ENCODE results near the gene NDE1. TPM values are rescaled to one million over a fixed set of nuclear protein-coding genes. Genes with fewer than 3 reads are reported as not detected.

NDE1 gene
- total and polyA plus RNA-seq, 2 of the 4 experiments (the other 2 are of a cell fraction) = 22.7 to 29.2 TPM

- Histone ChIP-seq H2AFZ (replicated peaks; ENCODE audit: low read length, poor library complexity) (no peak overlapping the region), H4K91ac (ENCODE audit: insufficient read depth, low read depth, low read length) (no peak overlapping the region), H2AK9ac (replicated peaks; ENCODE audit: low read depth, low read length, poor library complexity) (no peak overlapping the region), H3K23ac (ENCODE audit: low read depth, low read length) (no peak overlapping the region), H3K4ac (ENCODE audit: low read depth, low read length) (no peak overlapping the region), H2AK5ac (ENCODE audit: low read depth, low read length) (no peak overlapping the region), H3K18ac (ENCODE audit: low read depth, low read length) (no peak overlapping the region), H3K4me1 (ENCODE audit: control insufficient read depth, insufficient read depth, low read length) (peaks cover 5% of the 10 kb centered on the region), H2BK15ac (ENCODE audit: low read depth, low read length) (no peak overlapping the region), H2BK5ac (ENCODE audit: low read depth, low read length, poor library complexity, severe bottlenecking) (peak overlapping the region; percentile 98), H3K4me2 (ENCODE audit: low read depth, low read length) (no peak overlapping the region), H3K56ac (ENCODE audit: extremely low read depth, insufficient read depth, low read length) (no peak overlapping the region), H2BK20ac (ENCODE audit: low read depth, low read length) (no peak overlapping the region), H4K8ac (ENCODE audit: low read depth in 2 of 2, low read length in 2 of 2) (no peak overlapping the region), H3K4me3 (ENCODE audit: insufficient read depth, low read depth, low read length) (no peak overlapping the region), H3K79me1 (ENCODE audit: low read depth in 1 of 2, low read length in 2 of 2) (peaks cover 11 to 26% of the 10 kb centered on the region in 2 experiments), H3K9me1 (ENCODE audit: insufficient read depth, low read length) (no peaks in the 10 kb centered on the region), H3K9ac (ENCODE audit: low read depth, low read length) (peak overlapping the region; percentile 13; the same call in 1 of the 2 replicates), H3K27me3 (ENCODE audit: control insufficient read depth, insufficient read depth, low read length) (no peaks in the 10 kb centered on the region), H3K9me3 (ENCODE audit: control insufficient read depth, insufficient read depth, low read length) (no peaks in the 10 kb centered on the region), H3K27ac (ENCODE audit: insufficient read depth, low read length) (no peak overlapping the region), H3K36me3 (ENCODE audit: control insufficient read depth, insufficient read depth, low read length) (no peaks in the 10 kb centered on the region), H4K5ac (ENCODE audit: low read depth, low read length) (no peak overlapping the region), H2BK120ac (ENCODE audit: low read depth, low read length) (no peak overlapping the region), H4K20me1 (ENCODE audit: insufficient read depth, low read length) (no peaks in the 10 kb centered on the region; the same call in 1 of the 2 replicates), H3K14ac (replicated peaks; ENCODE audit: low read depth, low read length) (no peak overlapping the region)
- CTCF ChIA-PET = interaction anchor here (0.6 to 1.5 kb wide), 8 partner anchors 9 to 398 kb away, joined by 3 to 5 read pairs (median 4); no protein-coding TSS in a partner anchor
- no CpG with 5 or more reads among the region's 9 CpGs for WGBS, 2 experiments (ENCODE audit: extremely low coverage in 2 of 2, insufficient read length in 1 of 2)
- no peak for DNase-seq
- ATAC-seq (ENCODE audit: low read depth) = no peak
- POLR2A ChIA-PET (ENCODE audit: unreplicated experiment) = no interaction called here
- in situ Hi-C loops (cut with MboI; ENCODE audit: low sequenced_read_pairs) (loop anchor here (5.0 kb wide), 1 partner anchor 48 kb away; no protein-coding TSS in a partner anchor), intact Hi-C loops (cut with micrococcal nuclease) (no loop called here), dilution Hi-C loops (cut with HindIII; ENCODE audit: low sequenced_read_pairs, unreplicated experiment) (no loop called here)
- TF ChIP-seq CTCF (conservative IDR thresholded peaks at IDR 0.05; ENCODE audit: low read depth, low read length) (no peak), CHD1 (IDR thresholded peaks at IDR 0.05; ENCODE audit: low read depth, low read length) (no peak), CEBPB (IDR thresholded peaks at IDR 0.05; ENCODE audit: low read depth, low read length) (no peak), RFX5 (IDR thresholded peaks at IDR 0.05; ENCODE audit: low read depth, low read length) (no peak), USF2 (IDR thresholded peaks at IDR 0.05; ENCODE audit: low read depth, low read length) (no peak), SMC3 (IDR thresholded peaks at IDR 0.05; ENCODE audit: low read depth, low read length) (no peak), MXI1 (IDR thresholded peaks at IDR 0.05; ENCODE audit: borderline replicate concordance, low read depth, low read length) (no peak), NFE2L2 (IDR thresholded peaks at IDR 0.05; ENCODE audit: low read depth, low read length) (no peak), POLR2A (IDR thresholded peaks at IDR 0.05; ENCODE audit: low read depth, low read length) (no peak), RCOR1 (IDR thresholded peaks at IDR 0.05; ENCODE audit: insufficient replicate concordance, low read length) (no peak), MAZ (IDR thresholded peaks at IDR 0.05; ENCODE audit: borderline replicate concordance, low read depth, low read length) (no peak)
- no TSS peak for BruUV-seq (replicated peaks)
Observed at GRCh38 chr16:15644267-15644961, 5.6 kb upstream of the NDE1 start.

All from IMR-90 (cell line).